Endometrial microvascular endothelial cells (primary cell): Measurements from ENCODE around the gene MAGEA9. TPM values are rescaled to one million over a fixed set of nuclear protein-coding genes. Genes with fewer than 3 reads are reported as not detected.
"Not testable (repeated sequence)": the region's sequence is repeated elsewhere in the genome, so short reads cannot be mapped to it uniquely, and the experiment has no call there.

Source experiments
- in situ Hi-C: cut with HindIII; loops from 2 replicates; pipeline ENCODE4 v1.10.0; 2017; ENCODE audit warnings: low sequenced_read_pairs, low pct_unique_long_range_greater_than_20kb; ENCODE audit errors: inconsistent ontology term
- total RNA-seq: library from RNA; depleted of rRNA; stranded (reverse); fragments of >200 nt; gene quantifications from one replicate; pipeline ENCODE4 v1.2.3, GENCODE V29; 2015; ENCODE audit errors: inconsistent ontology term

Gene MAGEA9
- total RNA-seq: not detected

- in situ Hi-C loops: not testable (repeated sequence)
These were observed at the start of gene MAGEA9 for GRCh38 chrX:149781727-149782126. Gene MAGEA9, plus strand, starts transcription at chrX:149781930. Its CDS starts 4,281 bp downstream, at chrX:149786211.

GRCh38 chrX:149742269-149742668 lies 39.5 kb upstream of the MAGEA9 start:
- in situ Hi-C loops: not testable (repeated sequence)

GRCh38 chrX:149746390-149747007 lies 35.2 kb upstream of the MAGEA9 start:
- in situ Hi-C loops: not testable (repeated sequence)

GRCh38 chrX:149757206-149758067 lies 24.3 kb upstream of the MAGEA9 start:
- in situ Hi-C loops: no loop called here

- in situ Hi-C loops: no loop called here
These were observed 23.5 kb upstream of the MAGEA9 start for GRCh38 chrX:149758068-149758714.

GRCh38 chrX:149758715-149759078 lies 23.0 kb upstream of the MAGEA9 start:
- in situ Hi-C loops: not testable (repeated sequence)

- in situ Hi-C loops: no loop called here
These were observed 21.9 kb upstream of the MAGEA9 start for GRCh38 chrX:149759824-149760223.

- in situ Hi-C loops: no loop called here
These were observed 20.8 kb upstream of the MAGEA9 start for GRCh38 chrX:149760965-149761364.

GRCh38 chrX:149761858-149762674 lies 19.7 kb upstream of the MAGEA9 start:
- in situ Hi-C loops: not testable (repeated sequence)

- in situ Hi-C loops: no loop called here
These were observed 18.8 kb upstream of the MAGEA9 start for GRCh38 chrX:149762696-149763614.

GRCh38 chrX:149770344-149770743 lies 11.4 kb upstream of the MAGEA9 start:
- in situ Hi-C loops: not testable (repeated sequence)

GRCh38 chrX:149773026-149773425 lies 8.7 kb upstream of the MAGEA9 start:
- in situ Hi-C loops: not testable (repeated sequence)

- in situ Hi-C loops: not testable (repeated sequence)
These were observed 8.0 kb upstream of the MAGEA9 start, which contains the start of gene HSFX1 for GRCh38 chrX:149773768-149774167. Gene HSFX1, plus strand, starts transcription at chrX:149774068. Its CDS starts 614 bp downstream, at chrX:149774682.

- in situ Hi-C loops: not testable (repeated sequence)
These were observed 3.7 kb upstream of the MAGEA9 start for GRCh38 chrX:149777999-149778398.

GRCh38 chrX:149795531-149795930 lies 13.8 kb downstream of the MAGEA9 start:
- in situ Hi-C loops: not testable (repeated sequence)

- in situ Hi-C loops: no loop called here
These were observed 17.5 kb downstream of the MAGEA9 start for GRCh38 chrX:149799095-149799714.

- in situ Hi-C loops: no loop called here
These were observed 18.2 kb downstream of the MAGEA9 start for GRCh38 chrX:149799938-149800337.
